Measurements from ENCODE around the gene VWA7. TPM values are rescaled to one million over a fixed set of nuclear protein-coding genes. Genes with fewer than 3 reads are reported as not detected.
"Not testable (repeated sequence)": the region's sequence is repeated elsewhere in the genome, so short reads cannot be mapped to it uniquely, and the experiment has no call there.

The VWA7 gene
- total RNA-seq, 1 donor from 2014 or later = 5.9 TPM

- Mint-ChIP-seq H3K27ac (peak within 1 kb of the TSS; percentile 98), H3K27me3 (ENCODE audit: low read depth) (no peaks in the 10 kb centered on the region), H3K4me3 (ENCODE audit: low read depth) (peak within 1 kb of the TSS; percentile 93), H3K9me3 (no peaks in the 10 kb centered on the region), H3K4me1 (ENCODE audit: low read depth) (peaks cover 30% of the 10 kb centered on the region), H3K36me3 (ENCODE audit: low read depth) (peaks cover 43% of the 10 kb centered on the region)
- DNase-seq (ENCODE audit: low spot score) = peak; percentile 81
- intact Hi-C loops (cut with micrococcal nuclease) = loop anchor here (2.0 to 5.0 kb wide), 3 partner anchors 19 to 57 kb away; partner anchors contain the start of genes HSPA1A and HSPA1L
Measured at GRCh38 chr6:31795616-31796298, 18.6 kb upstream of the VWA7 start, which contains the start of gene VARS1. Gene VARS1 (minus strand): TSS chr6:31795752. CDS start chr6:31795217, 535 bp downstream.

DNA sequence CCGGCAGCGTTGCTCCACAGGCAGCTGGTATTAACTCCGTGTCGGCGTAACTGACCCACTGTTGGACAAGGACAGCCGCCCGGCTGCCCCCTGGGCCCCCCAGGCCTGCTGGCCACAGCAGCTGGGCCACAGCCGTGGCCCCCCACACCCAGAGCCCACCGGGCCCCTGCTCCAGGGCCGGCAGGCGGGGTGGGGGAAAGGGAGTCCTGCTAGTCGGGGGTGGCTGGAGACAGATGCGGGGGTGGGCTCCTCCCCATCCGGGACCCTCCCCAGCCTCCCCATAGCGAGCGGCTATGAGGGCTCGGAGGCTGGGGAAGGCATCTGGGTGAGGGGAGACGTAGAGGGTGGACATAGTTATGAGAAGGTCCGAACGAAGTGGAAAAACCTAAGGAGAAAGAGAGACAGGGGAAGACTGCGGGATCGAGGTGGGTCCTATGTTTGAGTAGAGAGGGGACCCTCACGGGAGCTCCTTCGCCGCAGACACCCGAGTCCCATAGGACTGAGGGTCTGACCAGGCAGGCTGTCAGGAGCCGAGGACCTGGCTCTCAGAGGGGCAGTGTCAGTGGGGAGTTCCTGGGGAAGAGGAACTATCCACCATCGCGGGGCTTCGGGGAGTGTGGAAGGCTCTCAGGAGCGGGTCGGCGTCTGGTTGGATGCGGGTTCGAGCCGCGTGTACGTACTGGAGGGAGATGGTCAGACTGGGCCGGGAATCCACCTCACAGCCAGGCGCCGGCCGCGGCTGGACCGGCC, 17.9 kb upstream of the VWA7 start:
- Mint-ChIP-seq H3K4me1 (ENCODE audit: low read depth) (peaks cover 33% of the 10 kb centered on the region), H3K36me3 (ENCODE audit: low read depth) (peaks cover 46% of the 10 kb centered on the region), H3K9me3 (no peaks in the 10 kb centered on the region), H3K27me3 (ENCODE audit: low read depth) (no peaks in the 10 kb centered on the region), H3K4me3 (ENCODE audit: low read depth) (peak overlapping the region; percentile 93), H3K27ac (peak overlapping the region; percentile 98)
- no peak for DNase-seq (ENCODE audit: low spot score)
- intact Hi-C loops (cut with micrococcal nuclease) = loop anchor here (2.0 to 5.0 kb wide), 3 partner anchors 20 to 56 kb away; partner anchors contain the start of genes HSPA1A and HSPA1L

GRCh38 chr6:31794294-31794865, 17.3 kb upstream of the VWA7 start:
- Mint-ChIP-seq H3K9me3 (no peaks in the 10 kb centered on the region), H3K27ac (peak overlapping the region; percentile 87), H3K4me3 (ENCODE audit: low read depth) (peak overlapping the region; percentile 93), H3K4me1 (ENCODE audit: low read depth) (peaks cover 34% of the 10 kb centered on the region), H3K36me3 (ENCODE audit: low read depth) (peaks cover 50% of the 10 kb centered on the region), H3K27me3 (ENCODE audit: low read depth) (no peaks in the 10 kb centered on the region)
- DNase-seq (ENCODE audit: low spot score) = no peak
- intact Hi-C loops (cut with micrococcal nuclease) = loop anchor here (2.0 kb wide), 2 partner anchors 20 to 56 kb away; partner anchors contain the start of genes HSPA1A and HSPA1L

- intact Hi-C loops (cut with micrococcal nuclease) = loop anchor here (2.0 kb wide), 2 partner anchors 21 to 55 kb away; partner anchors contain the start of genes HSPA1A and HSPA1L
- DNase-seq (ENCODE audit: low spot score); H3K9me3 Mint-ChIP-seq; H3K27me3 Mint-ChIP-seq (ENCODE audit: low read depth): not testable (repeated sequence)
- Mint-ChIP-seq H3K36me3 (ENCODE audit: low read depth) (peaks cover 55% of the 10 kb centered on the region), H3K4me1 (ENCODE audit: low read depth) (peaks cover 36% of the 10 kb centered on the region), H3K27ac (peak overlapping the region; percentile 87), H3K4me3 (ENCODE audit: low read depth) (peak overlapping the region; percentile 93)
Measured at GRCh38 chr6:31793927-31794245, 16.8 kb upstream of the VWA7 start.

DNA sequence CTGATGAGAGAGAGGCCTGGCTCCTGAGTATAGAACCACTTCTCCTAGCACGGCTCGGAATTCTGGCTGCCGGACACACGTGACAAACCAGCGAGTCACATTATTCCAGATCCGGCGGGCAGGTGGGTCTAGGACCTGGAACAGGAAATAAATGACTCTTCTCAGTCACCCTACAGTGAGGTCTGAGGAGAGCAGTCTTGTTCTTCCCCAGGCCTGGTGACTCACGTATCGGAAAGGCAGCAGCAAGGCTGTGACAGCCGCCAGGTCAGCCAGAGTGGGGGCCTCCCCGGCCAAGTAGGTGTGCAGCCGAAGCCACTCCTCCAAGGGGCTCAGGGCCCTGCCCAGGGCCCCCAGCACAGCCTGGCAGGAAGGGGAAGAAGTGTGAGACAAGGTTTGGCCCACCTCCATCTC, 15.6 kb upstream of the VWA7 start:
- intact Hi-C loops (cut with micrococcal nuclease) = no loop called here
- DNase-seq (ENCODE audit: low spot score) = no peak
- H3K4me3 Mint-ChIP-seq (ENCODE audit: low read depth) = peak overlapping the region; percentile 26
- H3K4me1 Mint-ChIP-seq (ENCODE audit: low read depth) = peaks cover 32% of the 10 kb centered on the region
- H3K27me3 Mint-ChIP-seq (ENCODE audit: low read depth) = no peaks in the 10 kb centered on the region
- H3K36me3 Mint-ChIP-seq (ENCODE audit: low read depth) = peaks cover 52% of the 10 kb centered on the region
- no peak overlapping the region for H3K27ac Mint-ChIP-seq
- no peaks in the 10 kb centered on the region for H3K9me3 Mint-ChIP-seq

- H3K27ac Mint-ChIP-seq = no peak overlapping the region
- H3K4me1 Mint-ChIP-seq (ENCODE audit: low read depth) = peaks cover 25% of the 10 kb centered on the region
- intact Hi-C loops (cut with micrococcal nuclease) = no loop called here
- no peak overlapping the region for H3K4me3 Mint-ChIP-seq (ENCODE audit: low read depth)
- H3K9me3 Mint-ChIP-seq = no peaks in the 10 kb centered on the region
- no peak for DNase-seq (ENCODE audit: low spot score)
- H3K27me3 Mint-ChIP-seq (ENCODE audit: low read depth) = no peaks in the 10 kb centered on the region
- peaks cover 47% of the 10 kb centered on the region for H3K36me3 Mint-ChIP-seq (ENCODE audit: low read depth)
Measured at GRCh38 chr6:31792090-31792374, 14.9 kb upstream of the VWA7 start.

DNA sequence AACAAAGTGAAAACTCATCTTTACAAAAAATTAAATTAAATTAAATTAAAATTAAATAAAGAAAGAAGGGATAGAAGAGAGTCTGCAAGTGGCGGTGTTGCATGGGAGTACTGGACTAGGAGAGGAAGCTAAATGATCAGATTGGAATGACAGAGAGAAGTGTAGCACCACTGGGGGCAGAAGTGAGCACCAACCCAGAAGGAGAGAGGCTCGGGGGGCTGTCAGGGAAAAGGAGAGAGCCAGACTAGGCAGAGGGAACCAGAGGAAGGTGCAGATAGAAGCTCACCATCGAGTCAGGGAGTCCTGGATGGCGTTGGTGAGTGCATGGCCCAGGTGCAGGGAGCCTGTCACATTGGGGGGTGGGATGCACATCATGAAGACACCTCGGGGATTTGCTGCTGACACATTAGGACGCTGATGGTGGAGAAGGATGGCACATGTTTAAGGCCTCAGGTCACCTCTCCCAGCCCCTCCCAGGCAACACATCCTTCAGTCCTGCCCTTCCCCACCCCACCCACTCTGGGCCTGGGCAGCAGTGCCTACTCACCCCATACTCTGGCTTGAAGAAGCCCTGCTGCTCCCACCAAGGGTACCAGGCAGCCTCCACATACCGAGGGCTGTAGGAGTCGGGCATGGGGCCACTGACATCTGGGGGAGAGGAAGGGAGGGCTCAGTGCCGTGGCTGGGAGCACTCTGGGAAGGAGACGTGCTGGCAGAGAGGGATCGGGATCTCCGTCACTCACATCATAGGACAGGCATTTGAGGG, 14.4 kb upstream of the VWA7 start:
- H3K9me3 Mint-ChIP-seq = no peaks in the 10 kb centered on the region
- no peak for DNase-seq (ENCODE audit: low spot score)
- intact Hi-C loops (cut with micrococcal nuclease) = no loop called here
- H3K27ac Mint-ChIP-seq = peak overlapping the region; percentile 62
- peaks cover 21% of the 10 kb centered on the region for H3K4me1 Mint-ChIP-seq (ENCODE audit: low read depth)
- H3K36me3 Mint-ChIP-seq (ENCODE audit: low read depth) = peaks cover 49% of the 10 kb centered on the region
- H3K4me3 Mint-ChIP-seq (ENCODE audit: low read depth) = peak overlapping the region; percentile 17
- no peaks in the 10 kb centered on the region for H3K27me3 Mint-ChIP-seq (ENCODE audit: low read depth)

DNA sequence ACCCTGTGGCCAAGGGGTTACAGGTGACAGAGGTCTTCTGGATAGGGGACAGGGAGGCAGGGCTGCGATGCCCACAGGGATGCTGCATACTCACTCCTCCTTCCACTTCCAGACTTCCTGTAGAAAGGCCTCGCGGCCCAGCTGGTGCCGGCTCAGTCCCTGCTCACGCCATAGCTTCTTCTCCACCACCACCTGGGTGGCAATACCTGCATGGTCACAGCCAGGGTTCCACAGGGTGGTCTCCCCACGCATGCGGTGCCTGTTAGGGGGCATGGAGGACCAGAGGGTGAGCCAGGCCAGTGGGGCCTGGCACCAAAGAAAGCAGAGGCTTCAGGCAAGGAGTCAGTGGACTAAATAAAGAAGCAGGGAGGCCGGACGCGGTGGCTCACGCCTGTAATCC, 8.3 kb upstream of the VWA7 start:
- no peaks in the 10 kb centered on the region for H3K9me3 Mint-ChIP-seq
- H3K27ac Mint-ChIP-seq = no peak overlapping the region
- intact Hi-C loops (cut with micrococcal nuclease) = no loop called here
- H3K4me3 Mint-ChIP-seq (ENCODE audit: low read depth) = no peak overlapping the region
- H3K27me3 Mint-ChIP-seq (ENCODE audit: low read depth) = no peaks in the 10 kb centered on the region
- peaks cover 51% of the 10 kb centered on the region for H3K36me3 Mint-ChIP-seq (ENCODE audit: low read depth)
- H3K4me1 Mint-ChIP-seq (ENCODE audit: low read depth) = peaks cover 3% of the 10 kb centered on the region
- no peak for DNase-seq (ENCODE audit: low spot score)

- H3K27me3 Mint-ChIP-seq (ENCODE audit: low read depth) = no peaks in the 10 kb centered on the region
- H3K9me3 Mint-ChIP-seq = no peaks in the 10 kb centered on the region
- no peak overlapping the region for H3K27ac Mint-ChIP-seq
- DNase-seq (ENCODE audit: low spot score) = no peak
- intact Hi-C loops (cut with micrococcal nuclease) = no loop called here
- no peak overlapping the region for H3K4me3 Mint-ChIP-seq (ENCODE audit: low read depth)
- peaks cover 2% of the 10 kb centered on the region for H3K4me1 Mint-ChIP-seq (ENCODE audit: low read depth)
- H3K36me3 Mint-ChIP-seq (ENCODE audit: low read depth) = peaks cover 52% of the 10 kb centered on the region
Measured at GRCh38 chr6:31784098-31784925, 7.2 kb upstream of the VWA7 start.

DNA sequence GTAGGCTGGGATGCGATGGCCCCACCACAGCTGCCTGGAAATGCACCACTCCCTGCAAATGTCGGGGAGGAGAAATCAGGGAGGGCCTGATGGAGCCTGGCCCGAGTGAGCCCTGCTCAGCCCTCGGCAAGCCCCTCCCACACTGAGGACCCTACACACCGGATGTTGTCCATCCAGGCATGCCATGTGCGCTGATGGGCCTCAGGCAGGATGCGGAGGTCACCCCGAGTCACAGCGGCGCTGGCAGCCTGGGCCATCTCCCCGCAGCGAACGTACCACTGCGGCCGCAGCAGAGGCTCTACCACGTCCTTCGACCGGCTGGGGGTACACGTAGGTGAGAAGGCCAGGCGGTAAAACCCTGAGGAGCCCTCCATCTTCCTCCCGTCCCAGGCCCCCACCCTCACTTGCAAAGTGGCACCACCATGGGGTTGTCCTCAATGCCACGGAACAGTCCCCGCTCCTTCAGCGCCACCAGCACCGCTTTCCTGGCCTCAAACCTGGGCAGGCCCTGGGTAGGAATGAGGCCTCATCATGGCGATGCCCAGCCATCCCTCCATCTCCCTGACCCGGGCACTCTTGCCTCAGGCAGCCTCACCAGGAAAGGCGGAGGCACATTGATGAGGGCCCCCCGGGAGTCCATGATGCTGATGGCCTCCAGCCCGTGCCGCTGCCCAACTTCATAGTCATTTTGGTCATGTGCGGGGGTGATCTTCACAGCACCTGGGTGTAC, 5.2 kb upstream of the VWA7 start:
- Mint-ChIP-seq H3K27ac (no peak overlapping the region), H3K27me3 (ENCODE audit: low read depth) (no peaks in the 10 kb centered on the region), H3K4me3 (ENCODE audit: low read depth) (no peak overlapping the region), H3K9me3 (no peaks in the 10 kb centered on the region), H3K4me1 (ENCODE audit: low read depth) (peaks cover 3% of the 10 kb centered on the region), H3K36me3 (ENCODE audit: low read depth) (peaks cover 60% of the 10 kb centered on the region)
- intact Hi-C loops (cut with micrococcal nuclease) = no loop called here
- DNase-seq (ENCODE audit: low spot score) = no peak

GRCh38 chr6:31781244-31782125, 4.4 kb upstream of the VWA7 start:
- intact Hi-C loops (cut with micrococcal nuclease) = no loop called here
- Mint-ChIP-seq H3K4me3 (ENCODE audit: low read depth) (no peak overlapping the region), H3K27me3 (ENCODE audit: low read depth) (no peaks in the 10 kb centered on the region), H3K4me1 (ENCODE audit: low read depth) (peaks cover 8% of the 10 kb centered on the region), H3K27ac (no peak overlapping the region), H3K9me3 (no peaks in the 10 kb centered on the region), H3K36me3 (ENCODE audit: low read depth) (peaks cover 59% of the 10 kb centered on the region)
- DNase-seq (ENCODE audit: low spot score) = no peak
